Epithelial cell of esophagus (primary cell): Measurements from ENCODE around the gene LYSMD3.
A peak's percentile ranks its signal among the peaks of the same experiment; 100 is the strongest.

Experiments used
- DNase-seq: peaks from one replicate; pipeline ENCODE4 v3.0.0; 2010; ENCODE audit warnings: low read depth
- H3K4me3 ChIP-seq: 2 replicates; pipeline ENCODE4 v1.5.1; 2011; ENCODE audit warnings: mild to moderate bottlenecking, low read length, control low read depth
- CTCF ChIP-seq: IDR thresholded peaks from 2 replicates; pipeline ENCODE4 v1.5.1; 2011; ENCODE audit warnings: low read depth, mild to moderate bottlenecking, low read length, control low read depth, inconsistent platforms; ENCODE audit not compliant: insufficient read depth; ENCODE audit errors: missing control alignments

LYSMD3 gene

DNA sequence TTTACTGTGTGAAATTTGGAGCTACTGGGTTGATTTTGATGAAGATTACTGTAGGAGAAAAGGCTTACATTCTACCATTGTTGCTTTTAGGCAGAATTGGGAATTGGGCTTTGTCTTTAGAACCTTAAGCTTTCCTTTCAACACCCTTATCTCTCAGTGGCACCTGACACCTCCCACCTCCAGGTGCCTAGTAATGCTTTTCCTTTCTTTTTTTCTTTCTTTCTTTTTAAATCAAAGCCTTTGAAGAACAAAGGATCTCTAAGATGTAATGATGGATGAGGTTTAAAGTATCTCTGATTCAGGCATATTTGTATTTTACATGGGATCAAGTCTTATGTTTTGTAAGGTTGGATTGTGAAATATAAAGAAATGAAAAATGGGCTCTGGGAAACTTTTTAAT lies 26.3 kb upstream of the LYSMD3 start:
- H3K4me3 ChIP-seq, result no peak overlapping the region
- TF ChIP-seq CTCF, result no peak
- no peak for DNase-seq

GRCh38 chr5:90554358-90555006 lies 25.1 kb upstream of the LYSMD3 start:
- TF ChIP-seq CTCF, result no peak
- DNase-seq, result no peak
- H3K4me3 ChIP-seq, result no peak overlapping the region

GRCh38 chr5:90553711-90554110 lies 24.3 kb upstream of the LYSMD3 start:
- H3K4me3 ChIP-seq, result no peak overlapping the region
- peak; percentile 41 for DNase-seq
- no peak for TF ChIP-seq CTCF

GRCh38 chr5:90551376-90551775 lies 22.0 kb upstream of the LYSMD3 start:
- no peak overlapping the region for H3K4me3 ChIP-seq
- no peak for DNase-seq
- no peak for TF ChIP-seq CTCF

DNA sequence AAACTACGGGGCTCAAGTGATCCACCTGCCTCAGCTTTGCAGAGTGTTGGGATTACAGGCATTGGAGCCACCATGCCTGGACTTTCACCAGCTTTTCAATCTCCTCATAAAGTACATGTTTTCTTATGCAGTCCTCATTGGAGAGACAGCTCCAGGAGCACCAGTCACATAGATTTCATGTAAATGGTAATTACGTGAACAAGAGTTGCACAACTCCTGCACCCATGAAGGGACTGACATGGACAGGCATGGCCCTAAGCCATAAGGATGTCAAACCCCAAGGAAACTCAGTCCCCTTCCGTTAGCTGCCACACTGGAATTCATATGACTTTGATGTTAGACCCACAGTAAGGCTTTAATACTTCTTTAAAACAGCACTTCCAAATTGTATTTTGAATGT lies 21.6 kb upstream of the LYSMD3 start:
- no peak for DNase-seq
- no peak for TF ChIP-seq CTCF
- H3K4me3 ChIP-seq, result no peak overlapping the region

DNA sequence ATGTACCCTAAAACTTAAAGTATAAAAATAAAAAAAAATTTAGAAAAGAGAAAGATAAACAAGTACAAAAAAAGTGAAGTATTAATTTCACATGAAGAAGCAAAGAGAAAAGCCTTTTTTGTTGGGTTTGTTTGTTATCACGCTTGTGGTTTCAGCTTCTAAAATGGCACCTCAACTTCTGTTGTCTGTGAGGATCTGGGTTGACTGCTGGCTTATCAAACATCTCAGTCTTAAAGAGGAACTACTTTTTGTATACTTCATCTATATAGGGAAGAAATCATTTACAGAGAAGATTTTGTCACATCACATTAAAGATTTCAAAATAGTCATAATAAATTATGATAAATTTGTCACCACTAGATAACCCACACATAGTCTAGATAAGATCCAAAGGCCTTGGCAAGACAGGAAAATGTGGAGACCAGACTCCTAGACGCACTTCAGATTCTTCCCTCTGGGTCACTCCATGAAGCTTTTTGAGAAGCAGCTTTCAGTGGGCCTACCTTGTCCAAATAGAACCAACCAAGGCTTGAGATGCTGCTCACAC lies 20.4 kb upstream of the LYSMD3 start:
- TF ChIP-seq CTCF, result no peak
- H3K4me3 ChIP-seq, result no peak overlapping the region
- DNase-seq, result no peak

GRCh38 chr5:90549223-90549622 lies 19.8 kb upstream of the LYSMD3 start:
- no peak for TF ChIP-seq CTCF
- H3K4me3 ChIP-seq, result no peak overlapping the region

More at GRCh38 chr5:90549223-90549622, 19.8 kb upstream of the LYSMD3 start:
- no peak for DNase-seq
